A549 (cell line): Measurements from ENCODE around the gene KCNRG. TPM values are rescaled to one million over a fixed set of nuclear protein-coding genes. Genes with fewer than 3 reads are reported as not detected.

Experiments used
- ATAC-seq, 2 experiments: fragments of 200-7000 bp in 1 of 2; fragments of >200 bp in 1 of 2; cut with Nextera tagmentation in 1 of 2; cut with Tn5 transposase in 1 of 2; 3 replicates each; pipeline versions ENCODE4 v1.8.0 to v1.9.1; 2018 to 2020; ENCODE audit warnings: mild to moderate bottlenecking in 1 of 2, moderate library complexity in 1 of 2
- CTCF ChIA-PET: fragments of 300-600 bp; sonication (Branson Sonifier 250); formaldehyde crosslinking; extraction: SDS; loops from one replicate; lab custom pipeline; 2021; ENCODE audit warnings: antibody characterized with exemption, inconsistent platforms; lab: Yijun Ruan, JAX
- POLR2A ChIA-PET: fragments of 350-600 bp; formaldehyde crosslinking; extraction: SDS; loops from one replicate; lab custom pipeline; 2021; ENCODE audit warnings: antibody characterized with exemption, inconsistent platforms; lab: Yijun Ruan, JAX
- DNase-seq, 2 experiments: peaks; one replicate each; pipeline versions ENCODE4 v3.0.0 to v3.0.0-alpha.2; 2011 to 2016; ENCODE audit warnings: low read depth in 1 of 2, low spot score in 1 of 2
- FAIRE-seq: peaks from 2 replicates; lab custom pipeline; 2011; peaks lifted over from hg19 to GRCh38; lab: Jason Lieb, UNC
- H3K27ac ChIP-seq, 2 experiments: fragments of >200 bp; sonication (Bioruptor Twin); formaldehyde crosslinking; 3 replicates each; pipeline ENCODE4 v1.5.1; 2016 to 2017
- H3K4me1 ChIP-seq: fragments of >200 bp; sonication (Bioruptor Twin); formaldehyde crosslinking; 3 replicates; pipeline ENCODE4 v1.6.1; 2016
- H3K4me2 ChIP-seq: fragments of >200 bp; sonication (Bioruptor Twin); formaldehyde crosslinking; 3 replicates; pipeline ENCODE4 v1.6.1; 2016
- H3K4me3 ChIP-seq: fragments of >200 bp; sonication (Bioruptor Twin); formaldehyde crosslinking; 3 replicates; pipeline ENCODE4 v1.5.1; 2016
- H3K9me3 ChIP-seq: fragments of >200 bp; sonication (Bioruptor Twin); formaldehyde crosslinking; 3 replicates; pipeline ENCODE4 v1.6.1; 2016
- BHLHE40 ChIP-seq: IDR thresholded peaks from 2 replicates; pipeline ENCODE4 v1.6.1; 2012; ENCODE audit warnings: low read depth, low read length, inconsistent platforms
- CBX8 ChIP-seq: fragments of 200-600 bp; sonication (generic); IDR thresholded peaks from 2 replicates; pipeline ENCODE4 v1.6.1; 2016
- CTCF ChIP-seq: fragments of >200 bp; sonication (Bioruptor Twin); formaldehyde crosslinking; IDR thresholded peaks from 3 replicates; pipeline ENCODE4 v1.5.1; 2016
- FOSL2 ChIP-seq, 2 experiments: fragments of 450-650 bp in 1 of 2; fragments of >200 bp in 1 of 2; sonication (Bioruptor Twin) in 1 of 2; formaldehyde crosslinking; IDR thresholded peaks; 2 replicates each; pipeline versions ENCODE4 v1.5.0 to v1.6.1; 2016 to 2020; ENCODE audit warnings: mild to moderate bottlenecking in 1 of 2, moderate library complexity in 1 of 2
- FOXS1 ChIP-seq: fragments of 250-450 bp; sonication (Bioruptor Pico); IDR thresholded peaks from 2 replicates; pipeline ENCODE4 v1.5.0; 2020; ENCODE audit warnings: mild to moderate bottlenecking, moderate library complexity
- GATA3 ChIP-seq: IDR thresholded peaks from 2 replicates; pipeline ENCODE4 v1.6.1; 2012; ENCODE audit warnings: borderline replicate concordance
- HDAC2 ChIP-seq: fragments of 200-600 bp; sonication (generic); IDR thresholded peaks from 2 replicates; pipeline ENCODE4 v1.6.1; 2016
- HEYL ChIP-seq: fragments of 250-450 bp; sonication (Bioruptor Pico); IDR thresholded peaks from 2 replicates; pipeline ENCODE4 v1.8.0; 2021; ENCODE audit warnings: mild to moderate bottlenecking, moderate library complexity
- JUN ChIP-seq, 2 experiments: fragments of >200 bp; sonication (Bioruptor Twin); formaldehyde crosslinking; IDR thresholded peaks; 2 replicates in 1 of 2; 3 replicates in 1 of 2; pipeline ENCODE4 v1.6.1; 2016 to 2017
- MAX ChIP-seq: IDR thresholded peaks from 2 replicates; pipeline ENCODE4 v1.6.1; 2012
- NR3C1 ChIP-seq: fragments of >200 bp; sonication (Bioruptor Twin); formaldehyde crosslinking; IDR thresholded peaks from 3 replicates; pipeline ENCODE4 v1.6.1; 2017
- RAD21 ChIP-seq, 2 experiments: fragments of >200 bp in 1 of 2; sonication (Bioruptor Twin) in 1 of 2; formaldehyde crosslinking in 1 of 2; IDR thresholded peaks in 1 of 2; conservative IDR thresholded peaks in 1 of 2; 2 replicates in 1 of 2; 3 replicates in 1 of 2; pipeline ENCODE4 v1.6.1; 2012 to 2018; ENCODE audit warnings: inconsistent platforms in 1 of 2
- RNF2 ChIP-seq: fragments of 200-600 bp; sonication (generic); IDR thresholded peaks from 2 replicates; pipeline ENCODE4 v1.6.1; 2016; ENCODE audit warnings: low read depth, mild to moderate bottlenecking, antibody characterized with exemption, moderate library complexity, borderline replicate concordance
- ZC3H11A ChIP-seq: fragments of 450-650 bp; IDR thresholded peaks from 2 replicates; pipeline ENCODE4 v1.6.1; 2014; ENCODE audit warnings: antibody characterized with exemption, mild to moderate bottlenecking
- ZSCAN20 ChIP-seq: fragments of 250-450 bp; sonication (Bioruptor Pico); IDR thresholded peaks from 2 replicates; pipeline ENCODE4 v1.8.0; 2022; ENCODE audit warnings: mild to moderate bottlenecking, moderate library complexity
- WGBS: methylation state at CpG from one replicate; pipeline ENCODE4 v1.1.6; 2017; ENCODE audit errors: missing lambda C conversion rate; 5-methylcytosine and 5-hydroxymethylcytosine counted together
- polyA minus RNA-seq: library from RNA; depleted of rRNA, polyadenylated mRNA; stranded (reverse); fragments of >200 nt; gene quantifications from 2 replicates; pipeline ENCODE4 v1.2.3, GENCODE V29; 2011; rRNA and poly(A)+ RNA removed
- polyA plus RNA-seq, 4 experiments: library from polyadenylated mRNA; depleted of rRNA in 3 of 4; stranded (reverse); fragments of >200 nt; fragmentation: RNase III in 1 of 4; extraction: RNeasy Plus Mini Kit Qiagen cat#74134 plus additional on column Dnase treatment in 1 of 4; gene quantifications; 2 replicates in 3 of 4; 3 replicates in 1 of 4; pipeline ENCODE4 v1.2.3, GENCODE V29; 2011 to 2017
- TF ChIP-seq, protein P1 (sequence below): IDR thresholded peaks from 2 replicates; pipeline ENCODE4 v1.6.1; 2012
- TF ChIP-seq, protein P2 (sequence below): fragments of 250-450 bp; sonication (Bioruptor Pico); IDR thresholded peaks from 2 replicates; pipeline ENCODE4 v1.5.0; 2020; ENCODE audit warnings: low read depth, mild to moderate bottlenecking, moderate library complexity
- TF ChIP-seq, protein P3 (sequence below): fragments of 250-450 bp; sonication (Bioruptor Pico); IDR thresholded peaks from 2 replicates; pipeline ENCODE4 v1.5.0; 2021; ENCODE audit warnings: mild to moderate bottlenecking, moderate library complexity, borderline replicate concordance
- TF ChIP-seq, protein P4 (sequence below): fragments of >200 bp; sonication (Bioruptor Twin); formaldehyde crosslinking; IDR thresholded peaks from 2 replicates; pipeline ENCODE4 v1.6.1; 2016

The KCNRG gene
- polyA plus RNA-seq (2011; rRNA removed), result 1.4 and 1.5 TPM in 2 replicates
- 0.17 and 0.28 TPM in 2 replicates for polyA plus RNA-seq (2012; cell fraction: cytosol; rRNA removed)
- 0.29 and 0.34 TPM in 2 replicates for polyA plus RNA-seq (2012; cell fraction: nucleus; rRNA removed)
- 0.29 to 0.63 TPM (median 0.53 TPM) in 3 replicates for polyA plus RNA-seq (2017; fragmentation: RNase III; extraction: RNeasy Plus Mini Kit Qiagen cat#74134 plus additional on column Dnase treatment)
- 2.2 and 3.1 TPM in 2 replicates for polyA minus RNA-seq

DNA sequence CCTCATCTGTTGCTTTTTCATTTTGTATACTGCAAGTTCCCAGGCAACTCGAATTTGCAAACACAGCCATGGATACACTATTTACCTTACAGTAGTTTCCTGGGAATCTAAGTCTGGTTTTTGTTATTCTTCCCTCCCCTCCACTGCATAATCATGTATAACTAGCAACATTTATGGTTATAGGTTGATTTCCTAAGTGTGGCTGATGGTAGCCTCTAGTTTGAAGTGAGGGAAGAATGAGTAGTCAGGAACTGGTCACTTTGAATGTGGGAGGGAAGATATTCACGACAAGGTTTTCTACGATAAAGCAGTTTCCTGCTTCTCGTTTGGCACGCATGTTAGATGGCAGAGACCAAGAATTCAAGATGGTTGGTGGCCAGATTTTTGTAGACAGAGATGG is at the start of gene KCNRG:
Gene KCNRG, plus strand, starts transcription at position 187 of the 400 bp plus-strand sequence. Its CDS starts 50 bp downstream, at position 237.
- H3K4me2 ChIP-seq, result no peak within 1 kb of the TSS
- no peak for ATAC-seq
- ChIA-PET POLR2A (interaction anchor here (2.3 kb wide), 1 partner anchor 18 kb away, joined by 10 read pairs; no protein-coding TSS in a partner anchor), CTCF (interaction anchor here (0.8 kb wide), 1 partner anchor 18 kb away, joined by 3 read pairs; no protein-coding TSS in a partner anchor)
- 83% methylated on average over 5 of the region's 5 CpGs for WGBS
- H3K4me1 ChIP-seq, result no peaks in the 10 kb centered on the region
- FAIRE-seq, result no peak
- H3K9me3 ChIP-seq, result no peaks in the 10 kb centered on the region
- H3K27ac ChIP-seq, result no peak within 1 kb of the TSS
- TF ChIP-seq FOSL2 (IDR thresholded peaks at IDR 0.05) (no peak), FOSL2 (CRISPR knock-in tag; IDR thresholded peaks at IDR 0.05) (no peak), ZC3H11A (no peak), BHLHE40 (no peak)
- no peak within 1 kb of the TSS for H3K4me3 ChIP-seq
- DNase-seq, result no peak

- no peak for DNase-seq
- Histone ChIP-seq H3K9me3 (peaks cover 5% of the 10 kb centered on the region), H3K4me3 (no peak overlapping the region), H3K27ac (no peak overlapping the region), H3K4me2 (no peak overlapping the region), H3K4me1 (no peaks in the 10 kb centered on the region)
- 80% methylated on average over 4 of the region's 4 CpGs for WGBS
- no peak for ATAC-seq
- no peak for FAIRE-seq
- POLR2A ChIA-PET, result no interaction called here
- CTCF ChIA-PET, result interaction anchor here (0.6 to 1.2 kb wide), 3 partner anchors 9 to 158 kb away, joined by 3 read pairs; no protein-coding TSS in a partner anchor
- TF ChIP-seq ZC3H11A, result peak; percentile 54
- no peak for TF ChIP-seq HDAC2
Measured at GRCh38 chr13:49967456-49967855, 47.8 kb upstream of the KCNRG start.

DNA sequence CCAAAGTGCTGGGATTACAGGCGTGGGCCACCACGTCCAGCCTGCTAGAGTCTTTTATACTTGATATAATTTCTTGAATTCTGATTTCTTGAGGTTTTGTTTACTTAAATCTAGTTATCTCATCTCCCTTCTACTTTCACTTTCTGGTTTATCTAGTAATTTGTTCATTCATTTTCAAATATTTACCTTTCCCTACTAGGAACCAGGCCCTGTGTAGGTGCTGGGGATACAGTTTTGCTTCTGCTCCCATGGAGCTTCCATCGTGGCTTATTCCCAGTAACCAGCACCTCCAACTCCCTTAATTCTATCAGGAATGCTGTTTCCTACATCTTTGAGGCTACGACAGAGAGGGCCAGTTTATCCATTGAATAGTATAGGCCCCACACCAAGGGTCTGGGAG is 42.5 kb upstream of the KCNRG start:
- TF ChIP-seq, protein P1, sequence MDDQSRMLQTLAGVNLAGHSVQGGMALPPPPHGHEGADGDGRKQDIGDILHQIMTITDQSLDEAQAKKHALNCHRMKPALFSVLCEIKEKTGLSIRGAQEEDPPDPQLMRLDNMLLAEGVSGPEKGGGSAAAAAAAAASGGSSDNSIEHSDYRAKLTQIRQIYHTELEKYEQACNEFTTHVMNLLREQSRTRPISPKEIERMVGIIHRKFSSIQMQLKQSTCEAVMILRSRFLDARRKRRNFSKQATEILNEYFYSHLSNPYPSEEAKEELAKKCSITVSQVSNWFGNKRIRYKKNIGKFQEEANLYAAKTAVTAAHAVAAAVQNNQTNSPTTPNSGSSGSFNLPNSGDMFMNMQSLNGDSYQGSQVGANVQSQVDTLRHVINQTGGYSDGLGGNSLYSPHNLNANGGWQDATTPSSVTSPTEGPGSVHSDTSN, result no peak
- TF ChIP-seq BHLHE40, result no peak
- no peak for TF ChIP-seq JUN (IDR thresholded peaks at IDR 0.05)
- TF ChIP-seq, protein P2, sequence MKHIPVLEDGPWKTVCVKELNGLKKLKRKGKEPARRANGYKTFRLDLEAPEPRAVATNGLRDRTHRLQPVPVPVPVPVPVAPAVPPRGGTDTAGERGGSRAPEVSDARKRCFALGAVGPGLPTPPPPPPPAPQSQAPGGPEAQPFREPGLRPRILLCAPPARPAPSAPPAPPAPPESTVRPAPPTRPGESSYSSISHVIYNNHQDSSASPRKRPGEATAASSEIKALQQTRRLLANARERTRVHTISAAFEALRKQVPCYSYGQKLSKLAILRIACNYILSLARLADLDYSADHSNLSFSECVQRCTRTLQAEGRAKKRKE (CRISPR knock-in tag), result no peak
- TF ChIP-seq HDAC2, result no peak
- no peak for TF ChIP-seq MAX
- no peak for TF ChIP-seq FOSL2 (IDR thresholded peaks at IDR 0.05)
- no peak for TF ChIP-seq FOSL2 (CRISPR knock-in tag; IDR thresholded peaks at IDR 0.05)
- TF ChIP-seq RNF2, result no peak
- Histone ChIP-seq H3K27ac (no peak overlapping the region), H3K4me2 (no peak overlapping the region), H3K9me3 (no peaks in the 10 kb centered on the region), H3K4me3 (no peak overlapping the region), H3K4me1 (peaks cover 7% of the 10 kb centered on the region; the same call in 1 of the 3 replicates)
- DNase-seq (no peak), FAIRE-seq (no peak), ATAC-seq (no peak)
- 84% methylated on average over 4 of the region's 4 CpGs for WGBS
- CTCF ChIA-PET, result interaction anchor here (0.6 to 1.7 kb wide), 4 partner anchors 13 to 940 kb away, joined by 3 to 5 read pairs (median 4); no protein-coding TSS in a partner anchor
- POLR2A ChIA-PET, result no interaction called here

- no peaks in the 10 kb centered on the region for H3K9me3 ChIP-seq
- peaks cover 7% of the 10 kb centered on the region; the same call in 1 of the 3 replicates for H3K4me1 ChIP-seq
- WGBS, result 97% methylated on average over 1 of the region's 1 CpG
- no peak for DNase-seq
- no peak for FAIRE-seq
- no peak overlapping the region for H3K27ac ChIP-seq
- ChIA-PET CTCF (interaction anchor here (0.6 to 2.3 kb wide), 12 partner anchors 8 to 1097 kb away, joined by 3 to 13 read pairs (median 4); no protein-coding TSS in a partner anchor), POLR2A (no interaction called here)
- ATAC-seq, result no peak
- H3K4me3 ChIP-seq, result no peak overlapping the region
- H3K4me2 ChIP-seq, result no peak overlapping the region
- no peak for TF ChIP-seq FOSL2 (IDR thresholded peaks at IDR 0.05)
- TF ChIP-seq FOSL2 (CRISPR knock-in tag; IDR thresholded peaks at IDR 0.05), result no peak
- TF ChIP-seq ZC3H11A, result no peak
- TF ChIP-seq, protein P3, sequence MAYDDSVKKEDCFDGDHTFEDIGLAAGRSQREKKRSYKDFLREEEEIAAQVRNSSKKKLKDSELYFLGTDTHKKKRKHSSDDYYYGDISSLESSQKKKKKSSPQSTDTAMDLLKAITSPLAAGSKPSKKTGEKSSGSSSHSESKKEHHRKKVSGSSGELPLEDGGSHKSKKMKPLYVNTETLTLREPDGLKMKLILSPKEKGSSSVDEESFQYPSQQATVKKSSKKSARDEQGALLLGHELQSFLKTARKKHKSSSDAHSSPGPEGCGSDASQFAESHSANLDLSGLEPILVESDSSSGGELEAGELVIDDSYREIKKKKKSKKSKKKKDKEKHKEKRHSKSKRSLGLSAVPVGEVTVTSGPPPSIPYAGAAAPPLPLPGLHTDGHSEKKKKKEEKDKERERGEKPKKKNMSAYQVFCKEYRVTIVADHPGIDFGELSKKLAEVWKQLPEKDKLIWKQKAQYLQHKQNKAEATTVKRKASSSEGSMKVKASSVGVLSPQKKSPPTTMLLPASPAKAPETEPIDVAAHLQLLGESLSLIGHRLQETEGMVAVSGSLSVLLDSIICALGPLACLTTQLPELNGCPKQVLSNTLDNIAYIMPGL, result no peak
- TF ChIP-seq CBX8, result no peak
- no peak for TF ChIP-seq CTCF
- no peak for TF ChIP-seq ZSCAN20 (CRISPR knock-in tag)
- no peak for TF ChIP-seq FOXS1 (CRISPR knock-in tag)
- TF ChIP-seq RAD21 (conservative IDR thresholded peaks at IDR 0.05 in 1 of 2, IDR thresholded peaks at IDR 0.05 in 1 of 2), result no peak
- no peak for TF ChIP-seq HEYL (CRISPR knock-in tag)
- TF ChIP-seq, protein P4, sequence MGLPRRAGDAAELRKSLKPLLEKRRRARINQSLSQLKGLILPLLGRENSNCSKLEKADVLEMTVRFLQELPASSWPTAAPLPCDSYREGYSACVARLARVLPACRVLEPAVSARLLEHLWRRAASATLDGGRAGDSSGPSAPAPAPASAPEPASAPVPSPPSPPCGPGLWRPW, result no peak
- TF ChIP-seq GATA3, result no peak
- no peak for TF ChIP-seq NR3C1
Measured at GRCh38 chr13:49975826-49976225, 39.4 kb upstream of the KCNRG start.
